ENCODE results near the gene FAM181A.

Gene FAM181A

DNA sequence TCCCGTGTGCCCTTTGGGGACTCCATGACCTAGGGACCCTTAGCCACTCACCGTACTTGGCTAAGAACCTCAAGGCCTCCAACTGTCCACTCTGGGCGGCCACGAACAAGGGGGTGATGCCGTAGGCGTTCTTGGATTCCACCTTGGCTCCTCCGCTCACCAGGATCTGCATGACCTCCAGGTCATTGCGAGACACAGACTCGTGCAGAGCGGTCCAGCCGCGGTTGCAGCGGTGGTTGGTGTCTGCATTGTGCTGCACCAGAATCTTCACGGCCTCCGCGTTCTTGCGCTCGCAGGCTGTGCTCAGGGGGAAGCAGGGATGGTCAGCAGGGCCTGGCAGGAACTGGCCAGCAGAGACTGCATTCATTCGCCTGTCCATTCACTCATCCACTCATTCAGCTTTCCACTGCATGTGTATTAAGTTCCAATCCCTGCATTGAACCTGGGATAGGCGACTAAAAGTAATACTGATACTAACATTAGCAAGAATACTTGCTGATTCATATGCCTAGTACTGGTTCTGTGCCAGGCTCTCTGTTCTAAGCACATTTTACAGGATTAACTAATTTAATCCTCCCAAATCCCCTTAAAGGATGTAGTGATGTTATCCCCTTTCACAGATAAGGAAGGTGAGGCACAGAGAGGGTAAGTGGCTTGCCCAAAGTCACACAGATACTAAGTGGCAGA, 23.9 kb downstream of the FAM181A start:
- DNase-seq (ENCODE audit: low read depth) = no peak

DNA sequence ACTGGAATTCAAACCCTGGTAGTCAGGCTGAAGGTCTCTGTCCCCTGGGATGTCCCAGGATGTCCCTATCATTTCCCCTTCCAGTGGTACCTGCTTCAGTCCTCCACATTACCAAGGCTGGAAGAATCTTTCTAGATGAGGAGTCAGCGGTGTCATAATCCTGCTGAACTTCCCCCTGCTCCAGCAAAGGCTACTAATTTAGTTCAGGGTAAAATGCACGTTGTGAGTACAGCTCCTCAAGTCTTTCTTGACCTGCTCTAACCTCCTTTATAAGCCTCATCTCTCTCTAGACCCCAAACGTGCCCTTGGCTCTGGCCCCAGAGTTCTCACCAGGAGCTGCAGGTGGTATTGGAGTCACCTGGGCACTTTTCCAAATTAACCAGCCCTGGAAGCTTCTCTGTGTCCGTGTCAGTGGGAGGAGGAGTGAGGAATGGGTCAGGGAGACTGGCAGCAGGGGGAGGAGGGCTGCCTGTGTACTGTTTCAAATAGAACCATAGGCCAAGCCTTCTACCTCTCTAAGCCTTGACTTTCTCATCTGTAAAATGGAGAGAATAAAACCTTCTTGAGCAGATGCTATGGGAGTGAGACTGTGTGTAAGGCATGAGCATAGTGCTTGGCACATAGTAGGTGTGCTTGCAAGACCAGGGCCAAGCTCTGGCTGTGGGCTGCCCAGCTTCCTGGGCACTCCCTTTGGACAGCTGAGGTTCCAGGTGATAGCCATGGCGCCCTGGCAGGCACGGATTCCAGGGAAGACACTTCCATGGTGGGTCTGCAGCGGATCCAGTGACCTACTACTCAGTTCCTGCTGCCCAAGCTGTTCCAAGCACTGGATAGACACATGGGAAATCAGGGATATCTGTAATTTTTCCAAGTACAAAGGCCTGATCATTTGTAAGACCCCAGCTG, 24.7 kb downstream of the FAM181A start:
- no peak for DNase-seq (ENCODE audit: low read depth)

DNA sequence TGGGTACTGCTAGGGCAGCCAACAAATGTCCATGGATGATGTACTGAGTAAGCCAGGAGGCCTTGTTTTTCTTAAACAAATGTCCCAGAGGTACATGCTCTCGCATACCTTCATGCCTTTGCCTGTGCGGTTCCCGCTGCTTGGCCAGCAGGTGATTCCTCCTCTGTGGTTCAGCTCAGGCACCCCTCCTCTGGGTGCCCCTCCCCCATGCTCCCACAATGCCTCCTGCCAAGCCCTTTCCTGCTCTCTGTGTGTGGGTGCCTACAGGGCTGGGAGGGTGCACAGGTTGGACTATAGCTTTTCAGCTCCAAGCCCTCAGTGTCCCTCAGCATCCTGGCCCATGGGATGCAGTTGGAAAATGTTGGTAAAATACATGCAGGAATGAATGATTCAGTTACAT, 25.7 kb downstream of the FAM181A start:
- no peak for DNase-seq (ENCODE audit: low read depth)

DNA sequence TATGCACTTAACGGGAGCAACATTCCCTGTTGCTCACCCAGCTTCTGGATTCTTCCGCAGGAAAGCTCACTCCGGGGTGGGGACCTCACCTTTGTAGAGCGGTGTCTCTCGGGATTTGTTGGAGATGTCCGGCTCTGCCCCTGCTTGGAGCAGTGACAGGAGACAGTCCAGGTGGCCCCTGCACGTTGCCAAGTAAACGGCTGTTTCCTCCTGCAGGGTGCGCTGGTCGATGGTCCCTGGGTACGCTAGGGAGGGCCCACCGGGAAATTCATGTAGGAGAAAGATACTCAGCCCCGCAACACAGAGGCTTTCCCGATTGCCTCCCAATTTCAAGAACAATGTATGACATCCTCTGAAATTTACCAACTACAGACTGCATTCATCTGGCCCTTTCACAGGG, 26.1 kb downstream of the FAM181A start:
- DNase-seq (ENCODE audit: low read depth) = no peak

DNA sequence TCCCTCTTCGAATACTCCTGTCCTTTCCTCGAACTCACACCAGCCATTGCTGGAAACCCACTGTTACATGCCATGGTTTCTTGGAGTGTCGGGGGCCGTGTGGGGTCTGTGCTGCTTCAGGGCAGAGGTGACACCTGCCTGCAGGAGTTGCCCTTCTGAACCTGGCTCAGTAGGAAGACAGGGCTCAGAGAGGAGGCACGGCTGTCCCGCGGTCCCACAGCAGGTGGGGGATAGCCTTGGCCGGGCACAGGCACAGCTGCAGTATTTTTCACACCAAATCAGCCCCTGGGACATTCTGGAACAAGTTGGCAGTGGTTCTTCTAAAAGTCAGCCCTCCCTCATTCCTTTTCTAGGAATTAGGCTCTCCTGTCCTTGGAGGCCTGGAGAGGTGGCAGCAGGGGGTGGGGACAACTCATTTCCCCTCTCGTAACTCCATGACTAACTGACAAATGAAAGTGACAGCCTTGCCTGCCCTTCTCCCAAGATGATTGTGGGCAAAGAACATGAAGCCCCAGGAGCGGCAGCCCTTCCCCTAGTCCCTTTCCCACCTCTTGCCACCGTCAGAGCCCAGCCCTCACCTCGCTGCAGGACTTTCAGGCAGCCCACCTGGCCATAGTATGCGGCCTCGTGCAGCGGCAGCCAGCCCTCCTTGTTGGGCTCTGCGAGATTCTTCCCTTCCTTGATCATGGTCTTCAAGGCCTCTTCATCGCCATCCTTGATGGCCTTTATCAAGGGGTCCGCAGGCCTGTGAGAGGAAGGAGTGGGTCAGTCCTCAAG, 26.8 kb downstream of the FAM181A start:
- DNase-seq (ENCODE audit: low read depth) = no peak

DNA sequence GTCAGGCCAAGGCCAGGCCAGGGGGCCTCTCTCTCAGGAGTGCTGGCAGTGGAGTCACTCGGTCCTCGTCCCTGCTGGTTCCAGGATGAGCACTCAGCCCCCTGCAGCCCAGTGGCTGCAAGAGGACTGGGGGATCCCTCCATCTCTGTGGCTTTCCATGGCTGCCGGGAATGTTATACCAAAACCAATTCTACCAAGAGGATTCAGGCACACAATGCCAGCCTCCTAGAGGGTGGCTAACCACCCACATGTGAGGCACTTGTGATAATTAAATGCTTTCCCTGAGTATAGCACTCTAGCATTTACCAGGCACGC, 27.3 kb downstream of the FAM181A start:
- DNase-seq (ENCODE audit: low read depth) = no peak

DNA sequence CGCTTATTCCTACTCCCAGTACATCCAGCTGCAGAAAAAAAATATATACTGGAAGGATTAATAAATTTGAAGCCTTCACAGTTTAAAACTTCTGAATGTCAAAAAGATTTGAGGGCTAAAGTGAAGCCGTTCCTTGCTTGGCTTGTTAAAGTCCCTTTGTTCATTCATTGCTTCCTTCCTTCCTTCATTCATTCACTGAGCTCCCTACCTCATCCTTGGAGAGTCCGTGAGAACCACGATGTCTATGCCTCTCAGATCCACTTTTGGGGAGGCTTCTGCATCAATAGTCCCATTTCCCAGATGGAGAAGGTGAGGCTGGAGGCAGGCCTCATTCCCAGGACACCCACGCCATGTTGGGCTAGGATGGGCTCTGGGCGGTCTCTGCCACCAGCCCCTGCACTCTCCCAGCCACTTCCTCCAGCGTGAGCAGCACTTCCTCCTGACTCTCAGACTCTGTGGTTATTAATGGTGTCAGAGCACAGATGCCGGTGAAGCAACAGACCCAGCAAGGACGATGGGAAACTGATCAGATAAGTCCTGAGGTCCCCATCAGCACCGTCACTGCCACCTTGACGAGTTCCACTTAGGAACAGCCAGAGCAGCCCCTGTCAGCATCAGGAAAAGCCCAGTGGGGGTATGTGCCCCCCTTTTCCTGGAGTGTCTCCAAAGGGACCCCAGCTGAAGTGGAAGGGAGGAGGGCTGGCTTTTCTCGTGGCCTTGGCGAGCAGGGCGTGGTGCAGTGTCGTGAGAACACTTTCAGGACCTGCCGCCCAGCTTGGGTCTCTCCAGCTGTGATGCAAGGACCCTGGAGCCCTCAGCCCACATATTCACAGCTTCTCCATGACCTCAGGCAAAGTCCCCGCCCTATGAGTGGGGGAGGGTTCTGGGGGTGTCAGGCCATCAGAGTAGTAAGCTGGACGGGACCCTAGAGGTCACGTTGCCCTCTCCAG, 28.0 kb downstream of the FAM181A start:
- no peak for DNase-seq (ENCODE audit: low read depth)

DNA sequence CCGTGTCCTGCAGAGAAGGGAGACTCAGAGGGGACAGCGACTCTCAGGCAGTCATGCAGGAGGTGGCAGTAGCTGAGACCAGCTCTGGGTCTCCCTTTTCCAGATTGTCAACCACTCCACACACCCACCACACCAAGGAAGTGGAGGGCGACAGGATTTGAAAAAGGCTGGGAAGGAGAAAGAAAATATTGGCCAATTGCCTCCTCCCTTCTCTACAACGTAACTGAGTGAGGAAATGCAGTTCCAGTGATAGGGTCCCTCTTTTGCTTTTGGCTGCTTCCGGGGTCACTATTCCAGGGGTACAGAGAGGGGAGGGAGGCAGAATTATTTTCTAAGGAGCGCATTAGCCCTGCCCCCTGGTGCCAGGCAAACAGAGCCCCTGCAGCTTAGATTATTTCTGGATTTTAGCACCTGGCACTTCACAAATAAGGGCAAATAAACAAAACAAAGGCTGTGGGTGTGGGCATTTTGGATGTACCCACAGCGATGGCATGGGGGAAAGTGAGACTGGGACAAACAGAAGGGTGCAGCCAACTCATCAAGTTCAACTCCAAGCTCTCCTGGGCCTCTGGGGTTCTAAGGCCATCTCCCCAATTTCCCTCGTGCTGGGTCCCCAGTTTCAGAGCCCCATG, 28.8 kb downstream of the FAM181A start:
- no peak for DNase-seq (ENCODE audit: low read depth)

DNA sequence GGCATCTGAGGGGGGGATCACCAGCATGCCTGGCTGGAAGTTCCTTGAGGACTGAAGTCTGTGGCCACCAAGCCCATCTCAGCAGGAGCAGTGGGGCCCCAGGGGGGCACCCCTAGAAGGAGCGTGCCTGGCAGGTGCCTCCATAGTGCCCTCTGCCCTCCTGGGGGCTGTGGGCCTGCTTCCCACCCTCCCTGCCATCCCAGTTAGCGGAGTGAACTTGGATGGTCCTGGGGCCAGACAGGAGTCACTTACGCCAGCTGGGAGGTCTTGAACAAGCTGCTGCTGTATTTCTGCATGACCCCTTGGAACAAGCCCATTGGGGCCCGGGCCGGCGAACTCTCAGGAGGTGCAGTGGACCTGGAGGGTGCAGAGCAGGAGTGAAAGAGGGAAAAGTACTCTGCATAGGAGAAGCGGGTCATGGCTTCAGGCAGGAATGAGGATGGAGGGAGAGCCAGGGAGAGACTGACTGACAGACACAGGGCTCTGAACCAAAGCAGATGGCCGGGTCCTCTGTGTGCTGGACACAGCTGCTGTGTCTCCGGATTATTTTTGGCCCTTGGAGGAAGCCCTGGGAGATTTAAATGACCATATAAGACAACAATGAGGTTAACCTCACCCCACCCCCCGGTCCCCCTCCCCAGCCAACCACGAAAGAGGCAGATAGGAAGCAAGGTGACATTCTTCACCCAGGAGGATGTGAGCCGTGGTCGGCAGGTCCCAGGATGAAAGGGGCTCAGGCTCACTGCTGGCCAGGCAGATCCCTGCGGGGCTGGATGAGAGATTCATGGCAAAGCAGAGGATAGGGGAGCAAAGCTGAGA, 29.6 kb downstream of the FAM181A start:
- no peak for DNase-seq (ENCODE audit: low read depth)

DNA sequence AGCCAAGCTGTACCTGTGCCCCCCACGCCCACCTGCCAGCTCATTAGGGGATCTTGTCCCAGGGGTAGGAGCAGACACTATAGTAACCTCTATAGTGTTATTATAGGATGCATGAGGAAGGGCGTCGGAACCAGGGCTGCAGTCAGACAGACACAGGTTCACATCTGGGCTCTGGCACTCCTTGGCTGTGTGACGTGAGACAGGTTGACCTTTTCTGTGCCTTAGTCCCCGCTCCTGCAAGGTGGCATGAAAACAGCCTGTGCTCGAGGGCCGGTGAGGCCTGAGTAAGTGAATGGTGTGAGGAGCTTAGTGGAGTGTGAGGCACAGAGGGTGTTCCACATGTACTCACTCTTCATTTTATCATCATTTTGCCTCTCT, 30.2 kb downstream of the FAM181A start:
- DNase-seq (ENCODE audit: low read depth) = no peak

DNA sequence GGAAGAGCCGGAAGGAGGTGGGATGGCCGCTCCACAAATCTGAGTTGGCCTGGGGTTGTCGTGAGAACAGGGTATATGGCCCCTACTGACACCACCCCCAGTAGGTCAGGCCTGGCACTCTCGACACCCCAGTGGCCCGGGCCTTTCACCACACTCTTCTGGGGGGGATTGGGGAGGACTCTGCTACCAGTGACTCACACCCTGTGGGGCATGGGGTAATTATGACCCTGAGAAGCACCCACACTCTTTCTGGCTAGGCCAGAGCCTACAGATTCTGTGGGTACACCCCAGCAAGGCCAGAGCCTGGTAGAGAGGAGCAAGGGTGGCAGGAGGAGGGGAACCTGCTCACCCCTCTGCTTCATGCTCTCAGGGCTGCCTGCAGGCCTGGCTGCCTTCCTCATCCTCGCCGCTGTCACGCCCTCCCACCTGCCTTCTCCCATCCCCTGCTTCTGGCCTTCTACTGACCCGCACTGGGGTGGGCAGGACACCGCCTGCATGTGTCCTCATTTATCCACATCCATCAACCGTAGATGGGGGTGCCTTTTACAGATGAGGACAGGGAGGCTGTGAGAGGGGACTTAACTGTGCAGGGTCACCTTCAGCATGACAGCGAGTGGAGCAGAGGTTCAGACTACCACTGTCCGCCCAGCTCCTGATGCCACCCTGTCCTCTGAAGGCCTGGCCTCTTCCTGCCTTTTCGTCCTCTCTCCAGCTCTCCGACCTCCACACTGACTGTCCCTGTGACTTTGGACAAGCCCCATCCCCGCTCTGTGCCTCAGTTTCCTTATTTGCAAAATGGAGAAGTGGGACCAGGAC, 30.8 kb downstream of the FAM181A start:
- DNase-seq (ENCODE audit: low read depth) = no peak

DNA sequence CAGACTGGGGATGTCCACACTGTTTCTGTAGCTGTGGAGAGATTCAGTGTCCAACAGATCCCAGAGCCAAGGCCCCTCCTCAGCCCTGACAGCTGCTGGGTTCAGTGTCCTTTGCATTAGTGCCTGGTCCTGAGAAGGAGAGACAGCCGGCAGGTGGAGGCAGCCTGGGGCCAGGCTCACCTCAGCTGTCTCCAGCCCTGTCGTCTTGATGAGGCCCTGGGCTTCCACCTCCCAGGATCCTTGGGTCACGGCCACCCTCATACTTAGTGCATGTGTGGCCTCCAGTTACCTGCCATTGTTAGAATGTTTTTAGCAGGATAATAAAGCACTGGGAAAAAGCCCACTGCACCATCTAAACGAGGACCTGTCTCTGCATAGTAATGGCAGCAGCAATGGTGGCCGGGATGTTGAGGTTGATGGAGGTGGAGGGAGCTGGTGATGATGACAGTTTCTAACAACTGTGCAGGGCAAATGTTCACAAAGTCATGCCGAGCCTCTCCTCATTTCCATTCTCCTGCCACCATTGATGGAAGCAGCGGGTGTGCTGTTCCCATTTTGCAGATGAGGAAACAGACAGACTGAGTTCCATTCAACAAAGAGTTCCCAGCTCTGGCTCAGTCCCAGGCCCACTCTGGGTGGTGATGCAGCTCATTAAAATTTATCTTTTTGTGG, 31.6 kb downstream of the FAM181A start:
- no peak for DNase-seq (ENCODE audit: low read depth)

DNA sequence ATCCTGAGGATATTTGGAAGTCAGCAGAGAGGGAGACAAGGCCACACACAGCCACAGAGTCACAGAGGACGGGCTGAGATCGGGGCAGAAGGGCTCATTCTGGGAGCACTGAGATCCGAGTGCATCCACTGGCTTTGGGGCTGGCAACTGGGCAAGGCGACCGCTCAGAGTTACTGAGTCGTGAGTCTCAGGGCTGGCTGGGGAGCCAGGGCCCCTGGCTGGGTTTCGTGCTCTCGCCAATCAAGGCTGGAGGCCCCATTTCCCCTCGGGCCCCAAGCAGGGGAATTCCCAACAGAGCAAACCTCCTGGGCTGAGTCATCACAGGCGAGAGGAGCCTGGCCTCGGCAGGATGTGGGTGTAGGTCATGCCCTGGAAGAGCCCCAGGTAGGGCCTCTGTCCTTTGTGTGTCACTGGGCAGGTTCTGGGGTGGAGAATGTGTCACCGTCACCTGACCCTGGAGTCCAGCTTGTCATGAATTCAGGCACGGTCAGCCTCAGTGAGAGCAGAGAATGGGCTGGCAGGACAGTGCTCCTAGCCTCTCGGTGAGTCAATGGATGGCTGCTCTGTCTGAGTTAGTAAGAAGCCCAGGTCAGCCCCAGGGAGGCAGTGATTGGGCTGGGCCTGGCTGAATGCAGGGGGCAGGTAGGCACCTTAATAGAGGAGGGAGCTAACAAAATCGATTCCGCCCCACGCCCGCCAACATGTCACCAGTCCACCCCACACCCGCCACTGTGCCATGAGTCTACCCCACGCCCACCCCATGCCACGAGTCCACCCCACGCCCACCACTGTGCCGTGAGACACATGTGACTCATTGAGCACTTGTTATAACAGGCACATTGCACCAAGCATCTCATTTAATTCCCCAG, 32.3 kb downstream of the FAM181A start:
- DNase-seq (ENCODE audit: low read depth) = peak; percentile 93

DNA sequence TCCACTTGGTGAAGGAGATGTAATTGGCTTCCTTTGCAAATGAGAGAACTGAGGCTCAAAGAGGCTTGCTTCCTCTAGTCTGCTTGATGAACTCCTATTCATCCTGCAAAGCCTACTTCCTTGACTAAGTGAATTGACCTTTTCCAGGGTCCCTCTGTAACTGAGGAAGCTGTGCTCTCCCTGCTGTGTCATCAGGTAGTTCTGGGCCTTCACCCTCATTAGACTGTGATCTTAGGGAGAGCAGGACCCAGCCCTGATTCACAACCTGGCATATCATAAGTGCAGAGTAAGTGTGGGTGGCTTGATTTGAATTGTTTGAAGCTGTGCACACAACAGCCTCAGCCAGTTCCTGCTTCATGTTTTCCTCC, 32.9 kb downstream of the FAM181A start:
- no peak for DNase-seq (ENCODE audit: low read depth)

DNA sequence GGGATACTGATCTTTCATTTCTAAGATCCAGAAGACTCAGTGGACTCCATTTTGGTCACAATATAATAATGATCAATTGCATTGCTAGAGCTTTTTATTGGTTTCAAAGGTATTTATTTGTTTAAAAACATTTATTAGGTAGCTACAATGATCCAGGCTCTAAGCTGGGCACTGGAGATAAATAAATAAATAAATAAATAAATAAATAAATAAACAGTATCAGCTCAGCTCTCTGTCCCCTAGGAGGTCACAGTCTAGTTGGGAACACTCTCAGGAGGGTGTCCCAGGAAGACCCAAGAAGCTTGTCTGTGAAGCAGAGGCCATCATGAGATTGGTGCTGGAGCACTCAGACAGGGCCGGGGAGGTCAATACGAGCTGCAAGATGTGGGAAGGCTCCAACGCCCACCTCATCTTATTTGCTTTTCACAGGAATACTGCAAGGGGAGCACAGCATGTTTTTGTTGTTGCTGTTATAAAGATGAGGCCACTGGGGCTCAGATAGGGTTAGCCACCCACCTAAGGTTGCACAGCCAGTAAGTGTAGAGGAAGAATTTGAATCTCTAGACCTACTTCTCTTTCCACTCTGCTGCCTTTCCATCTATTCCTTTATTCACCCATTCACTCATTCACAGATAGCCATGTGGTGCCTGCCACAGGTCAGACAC, 33.8 kb downstream of the FAM181A start:
- DNase-seq (ENCODE audit: low read depth) = no peak

DNA sequence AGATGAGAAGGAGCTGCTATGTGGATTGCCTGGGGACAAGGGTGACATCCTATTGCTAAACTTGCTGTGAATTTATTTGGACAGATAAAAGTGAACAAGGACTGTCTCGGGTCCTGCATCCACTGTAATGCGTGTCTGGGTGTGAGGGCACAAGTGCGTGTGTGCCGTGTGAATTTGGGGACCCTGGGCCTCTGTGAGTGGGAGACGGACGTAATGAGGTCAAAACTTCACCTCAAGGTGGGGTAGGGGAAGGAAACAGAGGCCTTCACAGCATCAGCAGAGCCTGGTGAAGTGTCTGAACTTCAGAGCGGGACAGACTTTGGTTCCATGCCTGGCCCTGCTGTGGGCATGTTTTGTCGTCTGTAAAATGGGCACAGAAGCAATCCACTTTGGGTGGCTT, 34.5 kb downstream of the FAM181A start:
- DNase-seq (ENCODE audit: low read depth) = no peak

Measured in EH (cell line).